GM12872 (cell line): ENCODE results near the gene NMNAT3.

Experiments
- TF ChIP-seq, protein P1 (sequence below): IDR thresholded peaks from 3 replicates; pipeline ENCODE4 v1.5.1; 2011; ENCODE audit warnings: low read depth, mild to moderate bottlenecking, low read length, moderate library complexity; ENCODE audit not compliant: insufficient read depth

NMNAT3 gene

GRCh38 chr3:139638518-139638917, 39.3 kb downstream of the NMNAT3 start:
- TF ChIP-seq, protein P1, sequence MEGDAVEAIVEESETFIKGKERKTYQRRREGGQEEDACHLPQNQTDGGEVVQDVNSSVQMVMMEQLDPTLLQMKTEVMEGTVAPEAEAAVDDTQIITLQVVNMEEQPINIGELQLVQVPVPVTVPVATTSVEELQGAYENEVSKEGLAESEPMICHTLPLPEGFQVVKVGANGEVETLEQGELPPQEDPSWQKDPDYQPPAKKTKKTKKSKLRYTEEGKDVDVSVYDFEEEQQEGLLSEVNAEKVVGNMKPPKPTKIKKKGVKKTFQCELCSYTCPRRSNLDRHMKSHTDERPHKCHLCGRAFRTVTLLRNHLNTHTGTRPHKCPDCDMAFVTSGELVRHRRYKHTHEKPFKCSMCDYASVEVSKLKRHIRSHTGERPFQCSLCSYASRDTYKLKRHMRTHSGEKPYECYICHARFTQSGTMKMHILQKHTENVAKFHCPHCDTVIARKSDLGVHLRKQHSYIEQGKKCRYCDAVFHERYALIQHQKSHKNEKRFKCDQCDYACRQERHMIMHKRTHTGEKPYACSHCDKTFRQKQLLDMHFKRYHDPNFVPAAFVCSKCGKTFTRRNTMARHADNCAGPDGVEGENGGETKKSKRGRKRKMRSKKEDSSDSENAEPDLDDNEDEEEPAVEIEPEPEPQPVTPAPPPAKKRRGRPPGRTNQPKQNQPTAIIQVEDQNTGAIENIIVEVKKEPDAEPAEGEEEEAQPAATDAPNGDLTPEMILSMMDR, result no peak

GRCh38 chr3:139636511-139636910, 41.3 kb downstream of the NMNAT3 start:
- TF ChIP-seq, protein P1, result no peak

DNA sequence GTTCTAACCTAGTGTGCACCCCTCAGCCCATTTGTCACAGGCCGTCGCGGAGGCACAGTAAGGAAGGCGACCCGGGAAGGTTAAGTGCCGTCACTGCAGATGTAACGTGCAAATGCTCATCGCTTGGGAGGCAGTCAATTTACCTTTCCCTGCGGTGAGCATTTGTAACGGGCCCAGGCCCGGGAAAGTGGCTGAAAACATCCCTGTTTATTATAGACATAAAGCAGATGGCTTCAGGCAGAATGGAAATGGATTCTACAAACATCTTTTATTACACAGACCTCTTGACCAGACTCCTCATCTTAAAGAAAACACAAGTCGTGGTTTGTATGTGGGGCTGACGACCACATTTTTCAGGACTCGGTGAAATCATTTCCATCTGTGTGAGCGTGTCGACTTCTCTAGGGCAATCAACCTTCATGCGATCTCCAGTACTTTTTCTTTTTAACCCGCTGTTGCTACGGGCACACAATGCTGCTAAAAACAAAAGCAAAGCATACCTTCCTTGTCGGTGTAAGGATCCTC, 43.6 kb downstream of the NMNAT3 start:
- TF ChIP-seq, protein P1, result no peak

DNA sequence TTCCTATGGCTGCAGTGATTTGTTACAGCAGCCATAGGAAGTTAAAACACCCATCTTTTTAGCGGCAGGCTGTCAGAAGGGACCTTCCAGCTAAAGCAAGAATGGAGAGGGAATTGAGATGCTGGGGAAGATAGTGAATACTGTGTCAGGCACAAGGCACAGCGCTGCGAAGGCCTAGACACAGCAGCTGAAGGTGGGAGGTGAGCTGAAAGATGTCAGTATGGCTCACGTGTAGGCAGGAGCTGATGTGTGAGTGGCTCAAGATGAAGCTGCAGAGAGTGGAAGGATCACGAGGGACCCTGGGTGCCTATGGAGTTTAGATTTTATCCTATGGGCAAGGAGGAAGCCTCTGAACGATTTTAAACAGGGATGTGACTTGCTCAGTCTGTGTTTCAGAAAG, 44.3 kb downstream of the NMNAT3 start:
- TF ChIP-seq, protein P1, result no peak

DNA sequence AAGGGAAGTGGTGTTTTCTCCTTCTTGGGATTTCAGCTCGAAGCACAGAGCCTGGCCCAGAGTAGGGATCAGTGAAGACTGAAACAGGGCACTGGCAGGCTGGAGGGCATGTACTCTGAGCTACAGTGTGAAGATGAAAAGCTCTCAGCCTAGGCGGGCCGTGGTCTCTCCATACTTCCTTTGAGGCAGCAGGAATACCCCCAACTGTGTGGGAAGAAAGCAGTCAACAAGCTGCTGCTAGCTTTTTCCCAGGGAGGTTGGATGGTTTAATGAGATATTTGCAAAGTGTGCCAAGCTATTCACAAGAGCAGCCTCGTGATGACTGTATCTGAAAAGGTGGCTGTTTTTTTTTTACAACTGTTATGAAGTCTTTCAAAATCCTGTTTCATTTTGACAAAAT, 47.2 kb downstream of the NMNAT3 start:
- TF ChIP-seq, protein P1, result no peak

GRCh38 chr3:139629033-139629432, 48.7 kb downstream of the NMNAT3 start:
- TF ChIP-seq, protein P1, result peak; percentile 55; the same call in 2 of the 3 replicates

DNA sequence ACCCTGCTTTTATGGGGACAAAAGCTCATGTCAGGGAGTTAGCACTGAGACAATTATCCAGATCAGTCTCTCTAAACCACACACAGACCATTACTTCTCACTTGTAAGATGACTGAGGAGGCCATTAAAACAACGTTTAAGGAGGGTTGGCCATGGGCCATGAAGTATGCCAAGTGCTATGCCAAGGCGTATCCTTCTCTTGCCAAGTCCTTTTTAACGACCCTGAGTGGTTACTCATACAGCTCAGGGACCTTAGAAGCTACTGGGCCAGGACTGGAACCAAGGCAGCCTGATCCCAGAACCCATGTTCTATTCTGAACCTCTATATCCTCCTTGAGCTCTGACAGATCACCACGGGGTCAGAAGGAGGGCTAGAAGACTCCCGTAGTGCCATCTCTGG, 50.0 kb downstream of the NMNAT3 start:
- TF ChIP-seq, protein P1, result no peak

DNA sequence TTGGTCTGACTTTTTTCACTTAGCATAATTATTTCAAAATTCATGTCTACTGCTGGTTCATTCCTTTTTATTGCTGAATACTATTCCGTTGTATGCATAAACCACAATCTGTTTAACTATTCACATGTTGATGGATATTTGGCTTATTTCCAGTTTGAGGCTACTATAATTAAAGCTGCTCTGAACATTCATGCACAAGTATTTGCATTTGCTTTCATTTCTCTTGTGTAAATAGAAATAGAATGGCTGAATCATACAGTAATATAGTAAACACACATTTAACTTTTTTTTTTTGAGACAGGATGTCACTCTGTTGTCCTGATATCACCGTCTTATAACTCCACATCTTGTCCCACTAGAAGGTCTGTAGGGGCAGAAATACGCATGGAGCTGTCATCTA, 57.3 kb downstream of the NMNAT3 start:
- TF ChIP-seq, protein P1, result no peak
